ENCODE data around the gene ALPL. TPM values are rescaled to one million over a fixed set of nuclear protein-coding genes. Genes with fewer than 3 reads are reported as not detected.

Gene ALPL
- total and polyA plus RNA-seq, 7 donors: 0.36 to 7.8 (median 2.3) TPM

GRCh38 chr1:21497466-21498061 is 11.7 kb upstream of the ALPL start:
- no peaks in the 10 kb centered on the region for H3K36me3 ChIP-seq
- H3K27ac ChIP-seq: no peak overlapping the region
- no peak for TF ChIP-seq EP300 (IDR thresholded peaks at IDR 0.05)
- H3K4me3 ChIP-seq: no peak overlapping the region
- H3K4me1 ChIP-seq: no peaks in the 10 kb centered on the region
- WGBS, 2 donors: 79 to 85% methylated on average over 7 of the region's 7 CpGs
- intact Hi-C loops (cut with DNase I): no loop called here
- DNase-seq: no peak
- peaks cover 0 to 3% (median 0%) of the 10 kb centered on the region in 3 donors for H3K27me3 ChIP-seq
- no peaks in the 10 kb centered on the region for H3K9me3 ChIP-seq

- H3K9me3 ChIP-seq: no peaks in the 10 kb centered on the region
- H3K4me3 ChIP-seq: no peak overlapping the region
- 93 to 95% methylated on average over 1 of the region's 1 CpG for WGBS, 2 donors
- intact Hi-C loops (cut with DNase I): no loop called here
- TF ChIP-seq CTCF (IDR thresholded peaks at IDR 0.05) (no peak), POLR2AphosphoS5 (IDR thresholded peaks at IDR 0.05) (no peak), POLR2A (IDR thresholded peaks at IDR 0.05) (no peak), EP300 (IDR thresholded peaks at IDR 0.05) (no peak)
- no peak for DNase-seq
- H3K27ac ChIP-seq: no peak overlapping the region
- H3K4me1 ChIP-seq: no peaks in the 10 kb centered on the region
- peaks cover 0 to 8% (median 0%) of the 10 kb centered on the region in 3 donors for H3K27me3 ChIP-seq
- no peaks in the 10 kb centered on the region for H3K36me3 ChIP-seq
These were observed 9.8 kb upstream of the ALPL start for GRCh38 chr1:21499283-21499950.

GRCh38 chr1:21503706-21504377 is 5.4 kb upstream of the ALPL start:
- H3K27ac ChIP-seq: no peak overlapping the region
- TF ChIP-seq POLR2A (IDR thresholded peaks at IDR 0.05) (no peak), CTCF (IDR thresholded peaks at IDR 0.05) (no peak), POLR2AphosphoS5 (IDR thresholded peaks at IDR 0.05) (no peak), EP300 (IDR thresholded peaks at IDR 0.05) (no peak)
- H3K36me3 ChIP-seq: no peaks in the 10 kb centered on the region
- H3K9me3 ChIP-seq: no peaks in the 10 kb centered on the region
- no peak overlapping the region for H3K4me3 ChIP-seq
- H3K4me1 ChIP-seq: peaks cover 0 to 6% (median 4%) of the 10 kb centered on the region in 4 donors
- peaks cover 10 to 42% (median 21%) of the 10 kb centered on the region in 3 donors for H3K27me3 ChIP-seq
- 65 to 80% methylated on average over 7 of the region's 7 CpGs for whole genome bisulfite sequencing, 2 donors
- intact Hi-C loops (cut with DNase I): no loop called here
- DNase-seq: no peak

GRCh38 chr1:21506804-21507203 is 2.4 kb upstream of the ALPL start:
- peaks cover 11 to 57% (median 35%) of the 10 kb centered on the region in 3 donors for H3K27me3 ChIP-seq
- 59 to 67% methylated on average over 4 of the region's 4 CpGs for WGBS, 2 donors
- no peak for TF ChIP-seq POLR2A (IDR thresholded peaks at IDR 0.05)
- TF ChIP-seq POLR2AphosphoS5 (IDR thresholded peaks at IDR 0.05): no peak
- no peak for TF ChIP-seq CTCF (IDR thresholded peaks at IDR 0.05)
- no peak for TF ChIP-seq EP300 (IDR thresholded peaks at IDR 0.05)
- no peaks in the 10 kb centered on the region for H3K36me3 ChIP-seq
- no peak overlapping the region for H3K27ac ChIP-seq
- H3K4me3 ChIP-seq: no peak overlapping the region
- DNase-seq: no peak
- H3K4me1 ChIP-seq: peaks cover 0 to 27% (median 22%) of the 10 kb centered on the region in 4 donors
- H3K9me3 ChIP-seq: no peaks in the 10 kb centered on the region
- intact Hi-C loops (cut with DNase I): no loop called here
